ENCODE measurements around the gene PACSIN1. TPM values are rescaled to one million over a fixed set of nuclear protein-coding genes. Genes with fewer than 3 reads are reported as not detected.

Gene PACSIN1
- total and polyA plus RNA-seq, 4 donors, result 0.03 to 0.17 (median 0.15) TPM

- Histone ChIP-seq H3K27ac (ENCODE audit: low read depth in 1 of 2, low read length in 2 of 2) (no peak overlapping the region), H3K9me3 (ENCODE audit: control insufficient read depth in 4 of 4, low read length in 3 of 4) (no peaks in the 10 kb centered on the region), H3K4me3 (ENCODE audit: low read depth in 1 of 3, low read length in 3 of 3) (no peak overlapping the region), H3K9ac (ENCODE audit: low read depth in 1 of 2, low read length in 2 of 2) (no peak overlapping the region), H3K36me3 (ENCODE audit: control insufficient read depth in 4 of 4, insufficient read depth in 3 of 4, low read depth in 1 of 4, low read length in 3 of 4) (no peaks in the 10 kb centered on the region), H3K27me3 (ENCODE audit: control insufficient read depth in 4 of 4, insufficient read depth in 4 of 4, low read length in 3 of 4) (no peaks in the 10 kb centered on the region), H3K4me1 (ENCODE audit: control insufficient read depth in 4 of 4, insufficient read depth in 4 of 4, low read length in 3 of 4) (peaks cover 0 to 3% (median 0%) of the 10 kb centered on the region in 4 donors)
- 79% methylated on average over 5 of the region's 5 CpGs for WGBS
- no peak for DNase-seq (ENCODE audit: low spot score)
- TF ChIP-seq MAX (IDR thresholded peaks at IDR 0.05) (no peak), HNF4A (conservative IDR thresholded peaks at IDR 0.05) (no peak)
Measured at GRCh38 chr6:34476447-34476846, 10.6 kb downstream of the PACSIN1 start.

GRCh38 chr6:34476921-34477320 lies 11.0 kb downstream of the PACSIN1 start:
- no peak overlapping the region for H3K9ac ChIP-seq (ENCODE audit: low read depth in 1 of 2, low read length in 2 of 2)
- no peak overlapping the region for H3K4me3 ChIP-seq (ENCODE audit: low read depth in 1 of 3, low read length in 3 of 3)
- no peak for TF ChIP-seq EGR1 (IDR thresholded peaks at IDR 0.05; ENCODE audit: low read depth in 2 of 2)
- no peak for TF ChIP-seq FOXA2 (IDR thresholded peaks at IDR 0.05)
- no peak for TF ChIP-seq YY1 (IDR thresholded peaks at IDR 0.05)
- no peak for TF ChIP-seq MAX (IDR thresholded peaks at IDR 0.05)
- TF ChIP-seq HNF4A (conservative IDR thresholded peaks at IDR 0.05), result no peak
- no peak for TF ChIP-seq ZBTB33 (IDR thresholded peaks at IDR 0.05)
- no peak for TF ChIP-seq HNF4G (IDR thresholded peaks at IDR 0.05)
- no peak for TF ChIP-seq FOXA1 (IDR thresholded peaks at IDR 0.05)
- no peak for TF ChIP-seq RAD21 (IDR thresholded peaks at IDR 0.05)
- TF ChIP-seq NR2F2 (IDR thresholded peaks at IDR 0.05), result no peak
- no peak for TF ChIP-seq RXRA (IDR thresholded peaks at IDR 0.05)
- no peak for TF ChIP-seq TAF1 (conservative IDR thresholded peaks at IDR 0.05)
- no peak for TF ChIP-seq JUND (IDR thresholded peaks at IDR 0.05)
- TF ChIP-seq REST (IDR thresholded peaks at IDR 0.05), result no peak
- no peak for TF ChIP-seq CTCF (IDR thresholded peaks at IDR 0.05; ENCODE audit: low read depth, low read length, missing input control)
- TF ChIP-seq SP1 (IDR thresholded peaks at IDR 0.05), result no peak
- no peak for TF ChIP-seq ATF3 (IDR thresholded peaks at IDR 0.05)
- TF ChIP-seq GABPA (IDR thresholded peaks at IDR 0.05 in 1 of 2, conservative IDR thresholded peaks at IDR 0.05 in 1 of 2), result no peak
- WGBS, result 77% methylated on average over 5 of the region's 5 CpGs
- H3K27ac ChIP-seq (ENCODE audit: low read depth in 1 of 2, low read length in 2 of 2), result no peak overlapping the region
- DNase-seq (ENCODE audit: low spot score), result no peak
- H3K36me3 ChIP-seq (ENCODE audit: control insufficient read depth in 4 of 4, insufficient read depth in 3 of 4, low read depth in 1 of 4, low read length in 3 of 4), result no peaks in the 10 kb centered on the region
- no peaks in the 10 kb centered on the region for H3K9me3 ChIP-seq (ENCODE audit: control insufficient read depth in 4 of 4, low read length in 3 of 4)
- no peaks in the 10 kb centered on the region for H3K27me3 ChIP-seq (ENCODE audit: control insufficient read depth in 4 of 4, insufficient read depth in 4 of 4, low read length in 3 of 4)
- H3K4me1 ChIP-seq (ENCODE audit: control insufficient read depth in 4 of 4, insufficient read depth in 4 of 4, low read length in 3 of 4), result no peaks in the 10 kb centered on the region
